Activated naive CD8-positive, alpha-beta T cell treated with anti-CD3 and anti-CD28 coated beads, Interleukin-2, amount 50 U/mL, for 24 hours (primary cell): ENCODE measurements around the gene FABP7.

Experiments
- ATAC-seq: fragments of 150-1000 bp; cut with Tn5 transposase; one replicate; pipeline ENCODE4 v1.10.0; 2021
- DNase-seq: peaks from one replicate; pipeline ENCODE4 v3.0.0; 2021
- H3K27ac Mint-ChIP-seq: one replicate; pipeline ENCODE4 v1.8.0; 2021; ENCODE audit warnings: mild to moderate bottlenecking, mixed read lengths
- H3K27me3 Mint-ChIP-seq: one replicate; pipeline ENCODE4 v1.8.0; 2021; ENCODE audit warnings: mixed read lengths
- H3K36me3 Mint-ChIP-seq: one replicate; pipeline ENCODE4 v1.8.0; 2021; ENCODE audit warnings: low read depth, mixed read lengths
- H3K4me1 Mint-ChIP-seq: one replicate; pipeline ENCODE4 v1.8.0; 2021; ENCODE audit warnings: mixed read lengths
- H3K4me3 Mint-ChIP-seq: one replicate; pipeline ENCODE4 v1.8.0; 2021; ENCODE audit warnings: mild to moderate bottlenecking, moderate library complexity, mixed read lengths
- H3K9me3 Mint-ChIP-seq: one replicate; pipeline ENCODE4 v1.8.0; 2021; ENCODE audit warnings: mixed read lengths

Gene FABP7

DNA sequence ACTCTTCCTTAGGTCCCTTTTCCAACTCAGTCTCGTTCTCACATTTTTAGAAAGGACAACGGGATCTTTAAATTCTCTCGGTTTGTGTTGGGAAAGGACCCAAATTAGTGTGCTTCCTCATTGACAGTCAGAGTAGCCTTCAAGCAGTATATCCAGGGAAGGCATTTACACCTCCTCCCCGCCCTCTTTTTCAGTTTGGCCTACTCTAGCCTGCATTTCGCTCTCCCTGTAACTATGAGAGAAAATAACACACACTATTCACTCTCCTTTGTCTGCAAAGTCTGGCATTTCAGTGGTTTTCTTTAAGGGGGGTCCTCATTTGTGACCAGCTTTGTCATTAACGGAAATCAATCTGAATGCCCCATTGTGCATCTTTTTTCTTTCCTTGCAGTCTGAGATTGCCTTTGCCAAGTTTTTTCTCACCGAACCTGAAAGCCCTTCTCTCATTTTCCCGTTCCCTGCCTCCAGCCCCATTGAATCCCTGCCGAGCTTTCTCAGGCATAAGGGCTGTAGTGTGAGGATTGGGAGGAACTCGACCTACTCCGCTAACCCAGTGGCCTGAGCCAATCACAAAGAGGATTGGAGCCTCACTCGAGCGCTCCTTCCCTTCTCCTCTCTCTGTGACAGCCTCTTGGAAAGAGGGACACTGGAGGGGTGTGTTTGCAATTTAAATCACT, 393 bp upstream of the FABP7 start:
- Mint-ChIP-seq H3K9me3 (peaks cover 4% of the 10 kb centered on the region), H3K27me3 (peaks cover 15% of the 10 kb centered on the region), H3K4me1 (no peaks in the 10 kb centered on the region), H3K36me3 (no peaks in the 10 kb centered on the region), H3K4me3 (no peak overlapping the region), H3K27ac (no peak overlapping the region)
- ATAC-seq (no peak), DNase-seq (no peak)

DNA sequence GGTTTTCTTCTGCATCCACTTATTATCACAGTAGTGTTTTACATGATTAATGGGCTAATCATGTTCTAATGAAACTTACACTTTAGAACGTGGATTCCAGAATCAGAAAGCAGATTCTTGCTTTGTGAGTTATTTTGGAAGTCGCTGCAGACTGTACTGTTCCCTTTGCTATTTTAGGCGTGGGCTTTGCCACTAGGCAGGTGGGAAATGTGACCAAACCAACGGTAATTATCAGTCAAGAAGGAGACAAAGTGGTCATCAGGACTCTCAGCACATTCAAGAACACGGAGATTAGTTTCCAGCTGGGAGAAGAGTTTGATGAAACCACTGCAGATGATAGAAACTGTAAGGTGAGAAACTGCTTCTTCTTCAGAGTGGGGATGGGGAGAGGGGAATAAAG, 598 bp downstream of the FABP7 start:
- Mint-ChIP-seq H3K9me3 (peaks cover 4% of the 10 kb centered on the region), H3K4me1 (no peaks in the 10 kb centered on the region), H3K27ac (no peak overlapping the region), H3K36me3 (no peaks in the 10 kb centered on the region), H3K4me3 (no peak overlapping the region), H3K27me3 (peaks cover 17% of the 10 kb centered on the region)
- no peak for ATAC-seq
- no peak for DNase-seq

GRCh38 chr6:122781716-122782115, 2.2 kb downstream of the FABP7 start:
- Mint-ChIP-seq H3K4me1 (no peaks in the 10 kb centered on the region), H3K36me3 (no peaks in the 10 kb centered on the region), H3K27ac (no peak overlapping the region), H3K9me3 (no peaks in the 10 kb centered on the region), H3K27me3 (peaks cover 21% of the 10 kb centered on the region), H3K4me3 (no peak overlapping the region)
- ATAC-seq = no peak
- no peak for DNase-seq

DNA sequence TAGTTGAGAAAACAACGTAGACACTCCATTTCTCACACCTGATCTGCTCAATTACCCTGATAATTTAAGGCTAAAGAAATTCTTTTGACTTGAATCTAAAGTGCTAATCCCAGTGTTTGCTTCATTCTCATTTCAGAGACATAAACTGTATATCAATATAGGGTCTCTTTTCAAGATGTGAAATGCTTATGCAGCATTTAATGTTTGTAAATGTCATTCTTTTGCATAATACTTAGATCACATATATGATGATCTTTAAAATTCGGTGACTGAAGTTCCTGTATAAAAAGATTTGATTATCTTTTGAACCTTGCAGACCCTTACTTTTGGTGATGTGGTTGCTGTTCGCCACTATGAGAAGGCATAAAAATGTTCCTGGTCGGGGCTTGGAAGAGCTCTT, 3.9 kb downstream of the FABP7 start:
- no peaks in the 10 kb centered on the region for H3K4me1 Mint-ChIP-seq
- DNase-seq = no peak
- no peak for ATAC-seq
- H3K9me3 Mint-ChIP-seq = no peaks in the 10 kb centered on the region
- H3K4me3 Mint-ChIP-seq = no peak overlapping the region
- H3K36me3 Mint-ChIP-seq = no peaks in the 10 kb centered on the region
- no peak overlapping the region for H3K27ac Mint-ChIP-seq
- H3K27me3 Mint-ChIP-seq = peaks cover 35% of the 10 kb centered on the region

- DNase-seq (no peak), ATAC-seq (no peak)
- Mint-ChIP-seq H3K36me3 (no peaks in the 10 kb centered on the region), H3K27me3 (peaks cover 46% of the 10 kb centered on the region), H3K9me3 (no peaks in the 10 kb centered on the region), H3K27ac (no peak overlapping the region), H3K4me1 (peaks cover 16% of the 10 kb centered on the region), H3K4me3 (no peak overlapping the region)
These were observed 6.4 kb downstream of the FABP7 start for GRCh38 chr6:122785891-122786290.

DNA sequence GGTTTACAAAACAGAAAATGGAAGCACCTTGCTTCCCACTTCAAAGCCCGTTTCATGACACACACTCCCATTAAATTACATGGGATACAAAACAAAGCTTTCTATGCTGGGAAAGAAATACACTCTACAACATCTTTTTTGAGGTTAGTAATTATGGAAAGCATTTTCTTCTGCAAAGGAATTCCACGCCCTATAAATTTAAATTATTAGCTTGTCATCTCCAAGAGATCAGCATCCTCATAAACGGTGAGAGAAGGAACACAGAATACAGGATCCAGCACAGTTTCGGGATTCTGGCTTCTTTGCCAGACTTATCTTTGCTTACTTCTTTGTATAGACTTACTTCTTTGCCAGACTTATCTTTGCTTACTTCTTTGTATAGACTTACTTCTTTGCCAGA, 8.2 kb downstream of the FABP7 start:
- H3K27me3 Mint-ChIP-seq = peaks cover 49% of the 10 kb centered on the region
- no peak overlapping the region for H3K4me3 Mint-ChIP-seq
- no peak for DNase-seq

GRCh38 chr6:122788208-122788607, 8.7 kb downstream of the FABP7 start:
- peaks cover 49% of the 10 kb centered on the region for H3K27me3 Mint-ChIP-seq
- H3K4me1 Mint-ChIP-seq = peaks cover 16% of the 10 kb centered on the region
- DNase-seq = no peak
- H3K4me3 Mint-ChIP-seq = no peak overlapping the region
- no peak for ATAC-seq
- H3K9me3 Mint-ChIP-seq = no peaks in the 10 kb centered on the region
- no peak overlapping the region for H3K27ac Mint-ChIP-seq
- no peaks in the 10 kb centered on the region for H3K36me3 Mint-ChIP-seq

More for the DNA sequence above, 8.2 kb downstream of the FABP7 start:
- H3K9me3 Mint-ChIP-seq = no peaks in the 10 kb centered on the region
- H3K27ac Mint-ChIP-seq = no peak overlapping the region
- no peaks in the 10 kb centered on the region for H3K36me3 Mint-ChIP-seq
- no peak for ATAC-seq
- peaks cover 16% of the 10 kb centered on the region for H3K4me1 Mint-ChIP-seq

DNA sequence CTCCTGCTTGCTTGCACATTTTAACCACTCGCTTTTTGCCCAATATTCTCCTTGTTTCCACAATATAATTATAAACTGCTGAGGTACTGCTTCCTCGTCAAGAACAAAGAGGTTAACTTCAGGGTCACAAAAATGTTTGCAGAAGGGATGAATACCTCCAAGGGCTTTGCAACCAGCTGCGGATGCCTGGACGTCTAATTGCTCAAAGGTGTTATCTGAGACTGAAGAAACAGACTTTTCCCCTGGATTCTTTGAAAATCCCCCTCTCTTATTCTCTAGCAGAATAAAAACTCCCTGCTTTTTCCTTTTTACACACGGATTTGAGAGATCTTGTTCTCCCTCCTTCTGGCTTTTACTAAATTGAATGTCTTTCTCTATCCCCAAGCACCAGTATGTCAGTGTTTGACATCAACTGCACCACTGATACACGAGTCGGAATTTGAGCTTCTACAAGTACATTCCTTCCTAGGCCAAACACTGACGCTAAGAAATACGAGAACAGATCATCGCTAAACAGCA, 9.2 kb downstream of the FABP7 start:
- H3K4me1 Mint-ChIP-seq = peaks cover 16% of the 10 kb centered on the region
- no peak for ATAC-seq
- no peaks in the 10 kb centered on the region for H3K9me3 Mint-ChIP-seq
- H3K27ac Mint-ChIP-seq = peak overlapping the region; percentile 40
- no peaks in the 10 kb centered on the region for H3K36me3 Mint-ChIP-seq
- H3K27me3 Mint-ChIP-seq = peaks cover 51% of the 10 kb centered on the region
- no peak for DNase-seq
- peak overlapping the region; percentile 85 for H3K4me3 Mint-ChIP-seq

GRCh38 chr6:122789182-122790027, 9.9 kb downstream of the FABP7 start, which contains the start of gene SMPDL3A:
Gene SMPDL3A (plus strand): TSS chr6:122789258. CDS start chr6:122789347, 89 bp downstream.
- DNase-seq = peak; percentile 36
- H3K27me3 Mint-ChIP-seq = peaks cover 53% of the 10 kb centered on the region
- H3K9me3 Mint-ChIP-seq = no peaks in the 10 kb centered on the region
- no peaks in the 10 kb centered on the region for H3K36me3 Mint-ChIP-seq
- peak within 1 kb of the TSS; percentile 85 for H3K4me3 Mint-ChIP-seq
- peak within 1 kb of the TSS; percentile 60 for H3K27ac Mint-ChIP-seq
- ATAC-seq = peak; percentile 86
- peaks cover 16% of the 10 kb centered on the region for H3K4me1 Mint-ChIP-seq

DNA sequence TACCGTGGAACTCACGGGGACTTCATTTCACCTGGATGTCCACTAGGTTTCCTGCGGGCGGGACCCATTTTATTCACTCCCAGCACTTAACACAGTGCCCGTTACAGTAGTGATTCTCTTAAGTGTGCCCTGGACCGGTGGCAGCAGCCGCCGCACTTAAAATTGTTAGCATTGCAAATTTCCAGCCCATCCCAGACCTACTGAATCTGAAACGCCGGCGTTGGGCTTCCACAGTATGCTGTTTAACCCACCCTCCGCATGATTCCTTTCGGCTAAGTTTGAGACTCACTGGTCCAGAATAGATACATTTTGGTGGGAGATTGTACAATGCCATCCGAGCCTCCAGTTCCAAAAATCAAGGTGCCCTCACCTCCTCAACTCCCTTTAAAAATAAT, 10.5 kb downstream of the FABP7 start:
- DNase-seq = no peak
- peak overlapping the region; percentile 60 for H3K27ac Mint-ChIP-seq
- H3K27me3 Mint-ChIP-seq = peaks cover 51% of the 10 kb centered on the region
- H3K36me3 Mint-ChIP-seq = no peaks in the 10 kb centered on the region
- peak overlapping the region; percentile 85 for H3K4me3 Mint-ChIP-seq
- no peak for ATAC-seq
- no peaks in the 10 kb centered on the region for H3K9me3 Mint-ChIP-seq
- peaks cover 16% of the 10 kb centered on the region for H3K4me1 Mint-ChIP-seq

GRCh38 chr6:122790423-122791309, 11.2 kb downstream of the FABP7 start:
- DNase-seq (no peak), ATAC-seq (no peak)
- H3K36me3 Mint-ChIP-seq = no peaks in the 10 kb centered on the region
- peaks cover 50% of the 10 kb centered on the region for H3K27me3 Mint-ChIP-seq
- H3K27ac Mint-ChIP-seq = no peak overlapping the region
- peak overlapping the region; percentile 85 for H3K4me3 Mint-ChIP-seq
- peaks cover 16% of the 10 kb centered on the region for H3K4me1 Mint-ChIP-seq
- H3K9me3 Mint-ChIP-seq = no peaks in the 10 kb centered on the region

DNA sequence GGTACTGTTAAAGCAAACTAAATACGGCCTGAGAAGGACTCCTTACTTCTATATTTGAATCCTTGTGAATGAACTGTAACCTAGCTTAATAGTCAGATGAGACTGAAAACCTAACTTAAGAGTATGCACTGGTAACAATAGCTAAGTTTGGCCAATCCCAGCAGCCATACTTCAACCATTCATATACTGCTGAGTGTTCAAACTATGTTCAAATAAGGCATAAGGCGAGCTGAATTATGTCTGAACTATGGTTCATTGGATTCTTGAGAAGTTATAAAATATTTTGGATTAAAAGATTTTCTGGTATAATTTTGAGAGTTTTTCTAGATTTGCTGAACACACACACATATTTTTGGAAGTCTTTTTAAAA, 11.8 kb downstream of the FABP7 start:
- no peak for DNase-seq
- Mint-ChIP-seq H3K27ac (no peak overlapping the region), H3K4me1 (peaks cover 16% of the 10 kb centered on the region), H3K4me3 (no peak overlapping the region), H3K36me3 (no peaks in the 10 kb centered on the region), H3K9me3 (no peaks in the 10 kb centered on the region), H3K27me3 (peaks cover 48% of the 10 kb centered on the region)
- no peak for ATAC-seq

GRCh38 chr6:122792766-122793165, 13.2 kb downstream of the FABP7 start:
- Mint-ChIP-seq H3K4me1 (peaks cover 18% of the 10 kb centered on the region), H3K27ac (no peak overlapping the region), H3K9me3 (no peaks in the 10 kb centered on the region), H3K36me3 (no peaks in the 10 kb centered on the region), H3K27me3 (peaks cover 38% of the 10 kb centered on the region), H3K4me3 (no peak overlapping the region)
- DNase-seq (no peak), ATAC-seq (no peak)

GRCh38 chr6:122797537-122797936, 18.0 kb downstream of the FABP7 start:
- no peak overlapping the region for H3K27ac Mint-ChIP-seq
- H3K9me3 Mint-ChIP-seq = no peaks in the 10 kb centered on the region
- DNase-seq (no peak), ATAC-seq (no peak)
- no peaks in the 10 kb centered on the region for H3K36me3 Mint-ChIP-seq
- H3K4me1 Mint-ChIP-seq = peaks cover 13% of the 10 kb centered on the region
- peaks cover 8% of the 10 kb centered on the region for H3K27me3 Mint-ChIP-seq
- no peak overlapping the region for H3K4me3 Mint-ChIP-seq
